Body of pancreas (tissue), 4 donors: ENCODE measurements around the gene PSMB7.

ENCODE experiments used
- POLR2A ChIP-seq, 3 donors: fragments of 450-650 bp; IDR thresholded peaks; one replicate each; pipeline ENCODE4 v1.6.1; 2016; ENCODE audit warnings: antibody characterized with exemption in 3 of 3, mild to moderate bottlenecking in 2 of 3
- TF ChIP-seq, protein P1 (sequence below), 7 experiments: fragments of 450-650 bp in 4 of 7; fragments of 200-600 bp in 3 of 7; sonication (generic) in 3 of 7; IDR thresholded peaks; one replicate each; pipeline ENCODE4 v1.5.1; 2016 to 2019; ENCODE audit warnings: antibody characterized with exemption in 7 of 7

DNA sequence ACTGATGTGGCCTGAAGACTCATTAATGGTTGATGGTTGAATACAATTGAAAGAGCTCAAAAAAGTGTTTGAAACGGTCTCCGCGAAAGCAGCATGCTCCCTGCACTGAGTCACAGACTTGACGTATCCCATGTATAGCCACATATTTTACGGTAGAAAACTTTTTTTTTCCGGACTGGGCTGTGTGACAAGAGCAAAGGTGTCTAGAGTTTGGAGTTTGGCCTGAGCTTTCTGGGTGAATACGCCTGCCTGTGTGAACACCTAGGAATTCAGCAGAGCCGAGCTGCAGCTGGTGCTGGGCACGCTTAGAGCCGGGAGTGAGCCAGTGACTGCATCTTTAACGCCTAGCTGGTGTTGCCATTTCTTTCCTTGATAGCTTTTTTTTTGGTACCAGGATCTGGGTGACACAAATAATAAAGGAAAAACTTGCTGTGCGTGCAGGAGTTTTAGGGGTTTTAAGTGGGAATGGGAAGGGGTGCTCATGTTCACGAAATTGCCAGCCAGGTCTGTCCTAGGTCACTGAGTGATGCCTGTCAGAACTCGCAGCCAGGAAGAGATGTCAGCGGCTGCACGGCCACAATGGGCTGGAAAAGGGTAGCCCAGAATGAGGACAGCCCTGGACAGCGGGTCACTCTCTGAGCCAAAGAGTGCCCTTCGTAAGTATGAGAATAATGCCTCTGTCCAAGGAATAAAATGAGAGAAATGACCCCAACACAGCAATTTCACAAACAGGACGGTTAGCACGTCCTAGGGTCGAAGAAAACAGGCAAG lies 51.7 kb downstream of the PSMB7 start:
- TF ChIP-seq, protein P1, sequence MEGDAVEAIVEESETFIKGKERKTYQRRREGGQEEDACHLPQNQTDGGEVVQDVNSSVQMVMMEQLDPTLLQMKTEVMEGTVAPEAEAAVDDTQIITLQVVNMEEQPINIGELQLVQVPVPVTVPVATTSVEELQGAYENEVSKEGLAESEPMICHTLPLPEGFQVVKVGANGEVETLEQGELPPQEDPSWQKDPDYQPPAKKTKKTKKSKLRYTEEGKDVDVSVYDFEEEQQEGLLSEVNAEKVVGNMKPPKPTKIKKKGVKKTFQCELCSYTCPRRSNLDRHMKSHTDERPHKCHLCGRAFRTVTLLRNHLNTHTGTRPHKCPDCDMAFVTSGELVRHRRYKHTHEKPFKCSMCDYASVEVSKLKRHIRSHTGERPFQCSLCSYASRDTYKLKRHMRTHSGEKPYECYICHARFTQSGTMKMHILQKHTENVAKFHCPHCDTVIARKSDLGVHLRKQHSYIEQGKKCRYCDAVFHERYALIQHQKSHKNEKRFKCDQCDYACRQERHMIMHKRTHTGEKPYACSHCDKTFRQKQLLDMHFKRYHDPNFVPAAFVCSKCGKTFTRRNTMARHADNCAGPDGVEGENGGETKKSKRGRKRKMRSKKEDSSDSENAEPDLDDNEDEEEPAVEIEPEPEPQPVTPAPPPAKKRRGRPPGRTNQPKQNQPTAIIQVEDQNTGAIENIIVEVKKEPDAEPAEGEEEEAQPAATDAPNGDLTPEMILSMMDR (IDR thresholded peaks at IDR 0.05) = no peak
- no peak for TF ChIP-seq POLR2A (IDR thresholded peaks at IDR 0.05)
